ENCODE results near the gene SLC22A5. TPM values are rescaled to one million over a fixed set of nuclear protein-coding genes. Genes with fewer than 3 reads are reported as not detected.

SLC22A5 gene
- total RNA-seq, 2 experiments from 2014 or later, result 0.36 to 0.88 TPM

DNA sequence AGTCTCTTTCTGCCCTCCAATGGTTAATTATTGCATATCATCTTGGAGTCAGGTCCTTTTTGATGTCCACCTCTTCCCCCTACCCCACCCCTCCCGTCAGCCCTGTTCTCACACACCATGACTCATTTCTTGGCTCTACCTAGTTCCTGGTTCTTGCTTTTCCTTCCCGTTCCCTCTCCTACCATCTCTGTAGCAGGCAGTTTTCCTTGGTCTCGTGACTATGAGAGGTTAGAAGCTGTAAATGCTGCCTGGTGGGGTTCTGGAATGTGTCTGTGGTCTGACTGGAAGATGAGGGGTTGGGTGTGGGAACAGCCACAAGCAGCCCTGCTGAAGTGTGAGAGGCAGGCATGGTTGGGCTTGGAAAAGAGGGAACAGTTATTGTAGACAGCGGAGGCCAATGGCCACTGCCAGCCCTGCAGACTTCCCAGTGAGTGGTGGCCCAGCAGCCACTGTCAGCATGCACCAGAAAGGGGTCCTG is 18.2 kb downstream of the SLC22A5 start:
- POLR2A ChIA-PET, result interaction anchor here (0.5 to 2.4 kb wide), 5 partner anchors 23 to 134 kb away, joined by 3 to 7 read pairs (median 3); no protein-coding TSS in a partner anchor
- no peak overlapping the region for H3K4me2 ChIP-seq (ENCODE audit: low read length)
- CTCF ChIA-PET (ENCODE audit: unreplicated experiment), result interaction anchor here (0.6 kb wide), 1 partner anchor 284 kb away, joined by 4 read pairs; no protein-coding TSS in a partner anchor
- H3K27ac ChIP-seq (ENCODE audit: low read depth, low read length, poor library complexity, severe bottlenecking), result no peak overlapping the region
- no peaks in the 10 kb centered on the region for H3K9me2 ChIP-seq (ENCODE audit: insufficient read depth, low read length)
- no TSS peak for BruUV-seq (replicated peaks)
- peaks cover 19% of the 10 kb centered on the region for H3K4me1 ChIP-seq (ENCODE audit: insufficient read depth, low read length, poor library complexity, severe bottlenecking)
- DNase-seq (ENCODE audit: low spot score), result no peak
- no peaks in the 10 kb centered on the region for H3K36me3 ChIP-seq (ENCODE audit: insufficient read depth, low read length)
- intact Hi-C loops (cut with micrococcal nuclease; ENCODE audit: unreplicated experiment), result loop anchor here (5.0 to 10.0 kb wide), 3 partner anchors 265 to 480 kb away; partner anchors contain the start of genes GDF9, KIF3A and UQCRQ
- no peaks in the 10 kb centered on the region for H4K20me1 ChIP-seq (ENCODE audit: insufficient read depth, low read length)
- no peaks in the 10 kb centered on the region for H3K9me3 ChIP-seq (ENCODE audit: low read length)
- H2AFZ ChIP-seq (ENCODE audit: low read length), result no peak overlapping the region; the same call in 1 of the 2 replicates
- no peaks in the 10 kb centered on the region for H3K79me2 ChIP-seq (ENCODE audit: insufficient read depth, low read depth, low read length)
- TF ChIP-seq, protein P1, sequence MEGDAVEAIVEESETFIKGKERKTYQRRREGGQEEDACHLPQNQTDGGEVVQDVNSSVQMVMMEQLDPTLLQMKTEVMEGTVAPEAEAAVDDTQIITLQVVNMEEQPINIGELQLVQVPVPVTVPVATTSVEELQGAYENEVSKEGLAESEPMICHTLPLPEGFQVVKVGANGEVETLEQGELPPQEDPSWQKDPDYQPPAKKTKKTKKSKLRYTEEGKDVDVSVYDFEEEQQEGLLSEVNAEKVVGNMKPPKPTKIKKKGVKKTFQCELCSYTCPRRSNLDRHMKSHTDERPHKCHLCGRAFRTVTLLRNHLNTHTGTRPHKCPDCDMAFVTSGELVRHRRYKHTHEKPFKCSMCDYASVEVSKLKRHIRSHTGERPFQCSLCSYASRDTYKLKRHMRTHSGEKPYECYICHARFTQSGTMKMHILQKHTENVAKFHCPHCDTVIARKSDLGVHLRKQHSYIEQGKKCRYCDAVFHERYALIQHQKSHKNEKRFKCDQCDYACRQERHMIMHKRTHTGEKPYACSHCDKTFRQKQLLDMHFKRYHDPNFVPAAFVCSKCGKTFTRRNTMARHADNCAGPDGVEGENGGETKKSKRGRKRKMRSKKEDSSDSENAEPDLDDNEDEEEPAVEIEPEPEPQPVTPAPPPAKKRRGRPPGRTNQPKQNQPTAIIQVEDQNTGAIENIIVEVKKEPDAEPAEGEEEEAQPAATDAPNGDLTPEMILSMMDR (conservative IDR thresholded peaks at IDR 0.05; ENCODE audit: low read length), result no peak
- TF ChIP-seq EZH2phosphoT487 (IDR thresholded peaks at IDR 0.05; ENCODE audit: borderline replicate concordance, low read depth, low read length), result no peak
- H3K4me3 ChIP-seq (ENCODE audit: low read depth, low read length, poor library complexity, severe bottlenecking), result no peak overlapping the region

DNA sequence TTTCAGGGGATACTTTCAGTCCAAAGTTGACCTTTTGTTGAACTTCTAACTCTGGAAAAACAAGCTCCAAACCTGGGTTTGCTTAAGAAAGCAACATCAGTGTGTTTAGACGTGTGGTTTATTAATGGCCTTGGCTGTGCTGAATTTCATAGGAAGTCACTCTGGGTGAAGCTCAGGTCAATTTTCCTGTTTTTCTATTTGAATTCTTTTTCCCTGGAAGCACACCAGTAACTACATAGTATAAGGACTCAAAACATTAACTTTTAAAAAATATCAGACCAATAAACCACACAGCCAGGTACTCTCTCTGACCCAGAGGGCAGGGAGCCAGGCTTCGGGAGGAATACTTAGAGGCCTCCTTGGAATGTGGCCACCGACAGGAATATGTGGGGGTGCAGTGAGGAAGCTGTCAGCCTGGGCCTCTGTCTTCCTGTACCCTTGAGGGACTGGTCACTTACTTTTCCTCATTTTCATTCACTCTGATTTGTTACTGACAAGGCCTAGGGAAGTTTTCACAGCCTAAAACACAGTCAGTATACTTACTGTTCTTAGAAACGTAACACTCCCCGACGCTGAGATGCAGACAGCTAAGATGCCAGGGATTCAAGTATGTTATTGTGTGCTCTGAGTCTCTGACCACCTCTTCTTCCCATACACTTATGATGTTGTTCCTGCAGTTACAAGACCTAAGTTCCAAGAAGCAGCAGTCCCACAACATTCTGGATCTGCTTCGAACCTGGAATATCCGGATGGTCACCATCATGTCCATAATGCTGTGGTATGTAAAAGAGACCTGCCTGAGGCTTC is 18.9 kb downstream of the SLC22A5 start:
- intact Hi-C loops (cut with micrococcal nuclease; ENCODE audit: unreplicated experiment), result loop anchor here (5.0 to 10.0 kb wide), 3 partner anchors 264 to 479 kb away; partner anchors contain the start of genes GDF9, KIF3A and UQCRQ
- CTCF ChIA-PET (ENCODE audit: unreplicated experiment), result interaction anchor here (0.5 kb wide), 1 partner anchor 349 kb away, joined by 3 read pairs; the partner anchor contains the start of gene KIF3A
- BruUV-seq (replicated peaks), result no TSS peak

More for the DNA sequence above, 18.9 kb downstream of the SLC22A5 start:
- H4K20me1 ChIP-seq (ENCODE audit: insufficient read depth, low read length), result no peaks in the 10 kb centered on the region
- DNase-seq (ENCODE audit: low spot score), result no peak
- no peaks in the 10 kb centered on the region for H3K36me3 ChIP-seq (ENCODE audit: insufficient read depth, low read length)
- no peak overlapping the region for H3K27ac ChIP-seq (ENCODE audit: low read depth, low read length, poor library complexity, severe bottlenecking)
- H3K4me1 ChIP-seq (ENCODE audit: insufficient read depth, low read length, poor library complexity, severe bottlenecking), result peaks cover 19% of the 10 kb centered on the region
- TF ChIP-seq EZH2phosphoT487 (IDR thresholded peaks at IDR 0.05; ENCODE audit: borderline replicate concordance, low read depth, low read length), result no peak
- TF ChIP-seq, protein P1 (conservative IDR thresholded peaks at IDR 0.05; ENCODE audit: low read length), result no peak
- no peaks in the 10 kb centered on the region for H3K9me2 ChIP-seq (ENCODE audit: insufficient read depth, low read length)
- no peak overlapping the region for H3K4me2 ChIP-seq (ENCODE audit: low read length)
- no peaks in the 10 kb centered on the region for H3K9me3 ChIP-seq (ENCODE audit: low read length)
- H3K79me2 ChIP-seq (ENCODE audit: insufficient read depth, low read depth, low read length), result no peaks in the 10 kb centered on the region
- H3K4me3 ChIP-seq (ENCODE audit: low read depth, low read length, poor library complexity, severe bottlenecking), result no peak overlapping the region
- POLR2A ChIA-PET, result interaction anchor here (0.5 to 2.4 kb wide), 3 partner anchors 62 to 110 kb away, joined by 3 to 6 read pairs (median 3); no protein-coding TSS in a partner anchor
- no peak overlapping the region for H2AFZ ChIP-seq (ENCODE audit: low read length)

Data from OCI-LY7 (cell line).